Measurements from ENCODE around the gene MCUB.

MCUB gene

DNA sequence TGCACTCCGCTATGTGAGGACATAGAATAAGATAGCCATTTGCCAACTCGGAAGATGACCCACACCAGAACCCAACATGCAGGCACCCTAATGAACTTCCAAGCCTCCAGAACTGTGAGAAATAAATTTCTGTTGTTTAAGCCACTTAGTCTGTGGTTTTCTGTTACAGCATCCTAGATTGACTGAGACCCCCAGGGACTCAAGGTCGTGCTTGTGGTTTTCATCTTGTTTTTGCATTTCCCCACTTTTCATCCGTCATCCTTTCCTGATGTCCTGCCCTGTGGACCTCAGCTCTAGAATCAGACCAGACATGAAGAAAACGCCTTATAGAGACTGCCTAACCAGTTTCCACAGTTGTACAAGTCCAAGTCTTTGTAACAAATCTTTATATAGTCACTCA is 54.4 kb downstream of the MCUB start:
- no peak for DNase-seq
- no peak overlapping the region for H3K4me3 ChIP-seq (ENCODE audit: insufficient read depth, low read depth, low read length, poor library complexity, severe bottlenecking)
- H3K27me3 ChIP-seq (replicated peaks; ENCODE audit: control insufficient read depth, insufficient read depth, low read length, poor library complexity, severe bottlenecking) = no peaks in the 10 kb centered on the region
- peaks cover 8% of the 10 kb centered on the region for H3K36me3 ChIP-seq (ENCODE audit: control insufficient read depth, insufficient read depth, low read length)
- H3K4me1 ChIP-seq (ENCODE audit: control insufficient read depth, insufficient read depth, low read length, poor library complexity, severe bottlenecking) = peaks cover 5% of the 10 kb centered on the region
- H3K27ac ChIP-seq (ENCODE audit: insufficient read depth, low read length, poor library complexity, severe bottlenecking) = no peak overlapping the region
- no peaks in the 10 kb centered on the region for H3K9me3 ChIP-seq (ENCODE audit: control insufficient read depth, low read length)

DNA sequence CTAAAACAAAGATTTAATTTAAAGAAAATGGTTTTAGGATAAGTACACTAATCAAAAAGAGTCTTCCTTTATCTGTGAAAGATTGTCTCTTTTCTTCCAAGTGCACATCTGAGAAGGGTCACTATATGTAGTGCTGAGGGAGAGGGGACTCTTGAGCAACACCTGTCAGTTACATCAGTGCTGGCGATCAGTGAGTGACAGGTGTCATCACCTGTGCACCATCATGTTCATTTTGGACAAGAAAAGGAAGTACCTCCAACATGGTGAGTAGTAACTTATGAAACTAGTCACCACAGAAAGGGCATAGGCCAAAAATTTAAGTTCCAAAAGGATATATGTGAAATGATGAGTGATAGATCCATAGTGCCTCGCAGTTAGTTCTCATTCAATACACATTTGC is 55.7 kb downstream of the MCUB start:
- no peaks in the 10 kb centered on the region for H3K4me1 ChIP-seq (ENCODE audit: control insufficient read depth, insufficient read depth, low read length, poor library complexity, severe bottlenecking)
- DNase-seq = no peak
- H3K36me3 ChIP-seq (ENCODE audit: control insufficient read depth, insufficient read depth, low read length) = peaks cover 8% of the 10 kb centered on the region
- no peaks in the 10 kb centered on the region for H3K9me3 ChIP-seq (ENCODE audit: control insufficient read depth, low read length)
- H3K4me3 ChIP-seq (ENCODE audit: insufficient read depth, low read depth, low read length, poor library complexity, severe bottlenecking) = no peak overlapping the region
- no peak overlapping the region for H3K27ac ChIP-seq (ENCODE audit: insufficient read depth, low read length, poor library complexity, severe bottlenecking)
- no peaks in the 10 kb centered on the region for H3K27me3 ChIP-seq (replicated peaks; ENCODE audit: control insufficient read depth, insufficient read depth, low read length, poor library complexity, severe bottlenecking)

DNA sequence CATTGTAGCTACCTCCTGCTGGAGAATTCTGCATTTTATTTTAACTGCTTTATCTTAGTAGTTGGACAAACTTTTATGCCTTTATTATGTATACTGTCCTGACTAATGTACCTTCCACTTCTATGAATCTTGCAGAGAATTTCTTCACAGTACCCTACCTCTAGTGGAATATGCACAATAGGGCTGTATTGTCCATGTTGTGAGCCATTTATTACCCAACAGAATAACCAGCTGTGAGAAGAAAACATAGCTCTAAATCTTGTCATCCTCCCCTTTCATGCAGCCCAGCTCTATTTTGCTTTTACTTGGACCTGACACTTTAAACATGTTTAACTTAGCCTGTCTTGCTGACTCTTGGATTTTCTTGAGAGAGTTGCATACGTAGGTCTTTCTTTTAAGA is 56.2 kb downstream of the MCUB start:
- no peak overlapping the region for H3K4me3 ChIP-seq (ENCODE audit: insufficient read depth, low read depth, low read length, poor library complexity, severe bottlenecking)
- H3K27ac ChIP-seq (ENCODE audit: insufficient read depth, low read length, poor library complexity, severe bottlenecking) = no peak overlapping the region
- DNase-seq = no peak
- H3K9me3 ChIP-seq (ENCODE audit: control insufficient read depth, low read length) = no peaks in the 10 kb centered on the region
- H3K4me1 ChIP-seq (ENCODE audit: control insufficient read depth, insufficient read depth, low read length, poor library complexity, severe bottlenecking) = no peaks in the 10 kb centered on the region
- H3K27me3 ChIP-seq (replicated peaks; ENCODE audit: control insufficient read depth, insufficient read depth, low read length, poor library complexity, severe bottlenecking) = no peaks in the 10 kb centered on the region
- peaks cover 8% of the 10 kb centered on the region for H3K36me3 ChIP-seq (ENCODE audit: control insufficient read depth, insufficient read depth, low read length)

DNA sequence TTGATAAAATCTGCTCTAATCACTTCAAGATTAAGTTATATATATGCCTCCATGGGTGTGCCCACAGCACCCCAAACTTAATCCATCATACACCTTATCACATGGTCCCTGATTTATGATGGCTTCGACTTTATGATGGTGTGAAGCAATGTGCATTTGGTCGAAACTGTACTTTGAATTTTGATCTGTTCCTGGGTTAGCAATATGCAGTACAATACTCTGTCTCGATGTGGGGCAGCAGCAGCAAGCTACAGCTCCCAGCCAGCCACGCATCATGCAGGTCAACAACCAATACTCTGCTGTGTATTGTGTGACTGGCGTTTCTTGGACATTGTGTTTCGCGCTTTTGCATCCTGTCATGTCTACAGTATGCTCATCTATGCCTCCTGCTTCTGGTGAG is 62.6 kb downstream of the MCUB start:
- Histone ChIP-seq H3K27me3 (replicated peaks; ENCODE audit: control insufficient read depth, insufficient read depth, low read length, poor library complexity, severe bottlenecking) (no peaks in the 10 kb centered on the region), H3K4me1 (ENCODE audit: control insufficient read depth, insufficient read depth, low read length, poor library complexity, severe bottlenecking) (no peaks in the 10 kb centered on the region), H3K9me3 (ENCODE audit: control insufficient read depth, low read length) (no peaks in the 10 kb centered on the region), H3K27ac (ENCODE audit: insufficient read depth, low read length, poor library complexity, severe bottlenecking) (no peak overlapping the region), H3K36me3 (ENCODE audit: control insufficient read depth, insufficient read depth, low read length) (peaks cover 5% of the 10 kb centered on the region), H3K4me3 (ENCODE audit: insufficient read depth, low read depth, low read length, poor library complexity, severe bottlenecking) (no peak overlapping the region)
- DNase-seq = no peak

DNA sequence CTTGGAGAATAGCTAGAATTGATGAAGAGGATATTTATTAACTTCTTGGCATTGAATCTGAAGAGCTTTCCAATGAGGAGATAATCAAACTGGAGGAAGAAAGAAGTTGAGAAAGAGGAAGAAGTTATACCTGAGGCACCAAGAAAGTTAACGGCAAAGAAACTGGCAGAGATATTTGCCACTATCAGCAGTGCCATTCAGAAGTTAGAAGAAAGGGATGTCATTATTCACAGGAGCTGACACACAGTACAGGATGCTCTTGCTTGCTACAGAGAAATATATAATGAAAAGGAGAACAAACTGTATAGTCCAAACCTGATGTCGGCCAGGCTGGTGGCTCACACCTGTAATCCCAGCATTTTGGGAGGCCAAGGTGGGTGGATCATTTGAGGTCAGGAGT is 64.5 kb downstream of the MCUB start:
- H3K4me3 ChIP-seq (ENCODE audit: insufficient read depth, low read depth, low read length, poor library complexity, severe bottlenecking) = no peak overlapping the region
- H3K9me3 ChIP-seq (ENCODE audit: control insufficient read depth, low read length) = no peaks in the 10 kb centered on the region
- H3K36me3 ChIP-seq (ENCODE audit: control insufficient read depth, insufficient read depth, low read length) = no peaks in the 10 kb centered on the region
- peaks cover 3% of the 10 kb centered on the region for H3K4me1 ChIP-seq (ENCODE audit: control insufficient read depth, insufficient read depth, low read length, poor library complexity, severe bottlenecking)
- DNase-seq = no peak
- no peaks in the 10 kb centered on the region for H3K27me3 ChIP-seq (replicated peaks; ENCODE audit: control insufficient read depth, insufficient read depth, low read length, poor library complexity, severe bottlenecking)
- H3K27ac ChIP-seq (ENCODE audit: insufficient read depth, low read length, poor library complexity, severe bottlenecking) = no peak overlapping the region

DNA sequence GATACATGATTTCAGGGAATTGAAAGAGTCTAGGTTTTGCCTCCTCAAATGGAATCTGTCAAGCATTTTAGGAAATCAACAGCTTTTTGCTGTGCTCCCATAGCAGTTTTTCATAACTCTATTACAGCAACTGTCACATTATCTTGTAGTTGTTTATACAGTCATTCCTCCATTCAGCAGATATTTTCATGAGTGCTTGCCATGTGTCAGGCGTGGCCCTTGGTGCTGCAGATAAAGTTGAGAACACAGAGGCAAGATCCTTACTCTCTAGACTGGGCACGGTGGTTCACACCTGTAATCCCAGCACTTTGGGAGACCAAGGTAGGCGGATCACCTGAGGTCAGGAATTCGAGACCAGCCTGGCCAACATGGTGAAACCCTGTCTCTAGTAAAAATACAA is 67.3 kb downstream of the MCUB start:
- no peak for DNase-seq
- H3K27me3 ChIP-seq (replicated peaks; ENCODE audit: control insufficient read depth, insufficient read depth, low read length, poor library complexity, severe bottlenecking) = no peaks in the 10 kb centered on the region
- no peaks in the 10 kb centered on the region for H3K9me3 ChIP-seq (ENCODE audit: control insufficient read depth, low read length)
- no peaks in the 10 kb centered on the region for H3K36me3 ChIP-seq (ENCODE audit: control insufficient read depth, insufficient read depth, low read length)
- H3K4me1 ChIP-seq (ENCODE audit: control insufficient read depth, insufficient read depth, low read length, poor library complexity, severe bottlenecking) = peaks cover 11% of the 10 kb centered on the region
- no peak overlapping the region for H3K4me3 ChIP-seq (ENCODE audit: insufficient read depth, low read depth, low read length, poor library complexity, severe bottlenecking)
- H3K27ac ChIP-seq (ENCODE audit: insufficient read depth, low read length, poor library complexity, severe bottlenecking) = no peak overlapping the region

DNA sequence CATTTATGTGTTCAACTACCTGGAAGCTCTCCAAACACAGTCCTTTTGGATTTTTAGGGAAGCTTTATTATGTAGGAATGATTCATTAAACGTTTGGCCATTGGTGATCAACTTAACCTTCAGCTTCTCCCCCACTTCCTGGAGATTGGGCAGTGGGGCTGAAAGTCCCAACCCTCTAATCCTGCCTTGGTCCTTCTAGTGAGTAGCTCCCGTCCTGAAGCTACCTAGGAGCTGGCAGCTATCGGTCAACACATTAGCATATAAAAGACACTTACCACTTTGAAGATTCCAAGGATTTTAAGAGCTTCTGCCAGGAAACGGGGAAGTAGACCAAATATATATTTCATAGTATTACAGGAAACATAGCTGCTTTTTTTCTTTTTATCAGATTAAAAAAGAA is 69.7 kb downstream of the MCUB start:
- H3K36me3 ChIP-seq (ENCODE audit: control insufficient read depth, insufficient read depth, low read length) = no peaks in the 10 kb centered on the region
- no peak overlapping the region for H3K27ac ChIP-seq (ENCODE audit: insufficient read depth, low read length, poor library complexity, severe bottlenecking)

DNA sequence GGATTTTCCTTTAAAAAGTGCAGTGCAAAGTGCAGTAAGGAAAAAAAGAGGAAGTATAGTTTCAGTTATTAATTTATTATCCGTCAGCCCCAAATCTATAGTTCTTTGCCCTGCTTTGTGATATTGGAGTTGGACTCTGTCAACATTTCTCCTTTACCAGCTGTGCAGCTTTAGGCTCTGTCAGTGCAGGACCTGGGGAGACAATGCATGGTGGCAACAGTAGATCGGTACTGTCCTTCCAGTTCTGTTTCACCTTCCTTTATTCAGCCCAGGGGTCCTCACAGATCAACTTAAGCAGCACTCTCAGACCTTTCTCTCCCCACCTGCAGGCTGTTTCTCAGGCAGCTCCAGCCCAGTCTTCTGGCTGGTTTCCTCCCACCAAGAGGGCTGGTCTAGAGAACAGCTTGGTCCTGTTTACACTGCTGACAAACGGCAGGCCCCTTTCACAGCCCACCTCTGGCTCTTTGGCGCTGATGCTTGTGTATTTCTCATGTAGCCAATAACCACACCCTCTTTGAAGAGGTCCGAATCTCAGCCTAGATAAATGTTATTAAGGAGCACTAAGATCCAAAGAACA is 71.6 kb downstream of the MCUB start:
- Histone ChIP-seq H3K27ac (ENCODE audit: insufficient read depth, low read length, poor library complexity, severe bottlenecking) (no peak overlapping the region), H3K27me3 (replicated peaks; ENCODE audit: control insufficient read depth, insufficient read depth, low read length, poor library complexity, severe bottlenecking) (no peaks in the 10 kb centered on the region), H3K4me3 (ENCODE audit: insufficient read depth, low read depth, low read length, poor library complexity, severe bottlenecking) (no peak overlapping the region), H3K9me3 (ENCODE audit: control insufficient read depth, low read length) (no peaks in the 10 kb centered on the region), H3K4me1 (ENCODE audit: control insufficient read depth, insufficient read depth, low read length, poor library complexity, severe bottlenecking) (peaks cover 11% of the 10 kb centered on the region), H3K36me3 (ENCODE audit: control insufficient read depth, insufficient read depth, low read length) (no peaks in the 10 kb centered on the region)
- DNase-seq = no peak

More for the DNA sequence above, 69.7 kb downstream of the MCUB start:
- Histone ChIP-seq H3K9me3 (ENCODE audit: control insufficient read depth, low read length) (no peaks in the 10 kb centered on the region), H3K4me3 (ENCODE audit: insufficient read depth, low read depth, low read length, poor library complexity, severe bottlenecking) (no peak overlapping the region), H3K27me3 (replicated peaks; ENCODE audit: control insufficient read depth, insufficient read depth, low read length, poor library complexity, severe bottlenecking) (no peaks in the 10 kb centered on the region), H3K4me1 (ENCODE audit: control insufficient read depth, insufficient read depth, low read length, poor library complexity, severe bottlenecking) (peaks cover 11% of the 10 kb centered on the region)
- DNase-seq = no peak

DNA sequence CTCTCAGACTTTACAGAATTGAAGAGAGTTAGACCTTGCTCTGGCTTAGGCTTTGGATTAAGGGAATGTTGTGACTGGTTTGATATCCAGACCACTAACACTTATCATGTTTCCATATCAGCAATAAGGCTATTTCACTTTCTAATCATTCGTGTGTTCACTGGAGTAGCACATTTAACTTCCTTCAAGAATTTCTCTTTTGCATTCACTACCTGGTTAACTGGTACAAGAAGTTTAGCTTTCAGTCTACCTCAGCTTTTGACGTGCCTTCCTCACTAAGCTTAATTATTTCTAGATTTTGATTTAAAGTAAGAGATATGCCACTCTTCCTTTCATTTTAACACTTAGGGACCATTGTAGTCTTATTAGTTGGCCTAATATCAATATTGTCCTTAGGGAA is 80.6 kb downstream of the MCUB start:
- no peak overlapping the region for H3K27ac ChIP-seq (ENCODE audit: insufficient read depth, low read length, poor library complexity, severe bottlenecking)
- no peak overlapping the region for H3K4me3 ChIP-seq (ENCODE audit: insufficient read depth, low read depth, low read length, poor library complexity, severe bottlenecking)
- H3K9me3 ChIP-seq (ENCODE audit: control insufficient read depth, low read length) = no peaks in the 10 kb centered on the region
- peaks cover 8% of the 10 kb centered on the region for H3K4me1 ChIP-seq (ENCODE audit: control insufficient read depth, insufficient read depth, low read length, poor library complexity, severe bottlenecking)
- no peaks in the 10 kb centered on the region for H3K36me3 ChIP-seq (ENCODE audit: control insufficient read depth, insufficient read depth, low read length)
- DNase-seq = no peak
- H3K27me3 ChIP-seq (replicated peaks; ENCODE audit: control insufficient read depth, insufficient read depth, low read length, poor library complexity, severe bottlenecking) = no peaks in the 10 kb centered on the region

DNA sequence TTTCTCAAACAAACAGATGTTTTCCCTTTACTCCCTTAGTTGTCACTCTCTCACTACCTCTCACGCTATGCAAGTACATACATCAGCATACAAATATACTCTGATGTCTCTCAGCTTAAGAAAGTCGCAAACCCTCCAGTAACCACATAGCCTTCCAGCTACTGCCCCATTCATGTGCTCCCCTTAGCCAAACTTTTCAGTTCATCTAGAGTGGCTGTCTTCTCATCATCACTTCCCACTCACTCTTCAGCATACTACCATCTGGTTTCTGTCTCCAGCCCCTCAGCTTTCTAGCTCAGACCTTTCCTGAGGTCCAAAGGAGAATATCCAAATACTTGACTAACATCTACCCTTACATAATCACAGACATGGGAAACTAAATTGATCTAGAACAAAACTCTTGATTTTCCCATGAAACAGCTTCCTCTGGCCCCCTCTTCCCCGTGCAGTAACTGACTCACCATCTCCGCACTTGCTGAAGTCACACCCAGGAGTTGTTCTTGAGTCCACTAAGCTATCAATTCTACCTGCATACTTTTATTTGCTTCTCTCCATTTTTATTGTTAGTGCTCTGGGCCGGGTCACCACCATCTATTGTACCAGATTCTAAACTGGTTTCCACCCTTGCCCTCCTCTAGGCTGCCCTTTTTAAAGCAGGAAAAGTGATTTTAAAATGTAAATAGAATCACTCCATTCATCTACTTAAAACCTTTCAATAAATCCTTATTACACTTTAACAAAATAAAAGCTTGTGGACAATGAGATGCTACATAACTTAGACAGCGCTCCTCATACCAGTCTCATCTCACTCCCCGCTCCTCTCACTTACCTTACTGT is 86.0 kb downstream of the MCUB start:
- Histone ChIP-seq H3K27ac (ENCODE audit: insufficient read depth, low read length, poor library complexity, severe bottlenecking) (peak overlapping the region; percentile 43), H3K27me3 (replicated peaks; ENCODE audit: control insufficient read depth, insufficient read depth, low read length, poor library complexity, severe bottlenecking) (no peaks in the 10 kb centered on the region), H3K4me3 (ENCODE audit: insufficient read depth, low read depth, low read length, poor library complexity, severe bottlenecking) (peak overlapping the region; percentile 10), H3K36me3 (ENCODE audit: control insufficient read depth, insufficient read depth, low read length) (no peaks in the 10 kb centered on the region), H3K9me3 (ENCODE audit: control insufficient read depth, low read length) (no peaks in the 10 kb centered on the region), H3K4me1 (ENCODE audit: control insufficient read depth, insufficient read depth, low read length, poor library complexity, severe bottlenecking) (peaks cover 45% of the 10 kb centered on the region)
- DNase-seq = no peak

Measured in effector memory CD4-positive, alpha-beta T cell (primary cell).